ENCODE results near the gene ALX3.
"Not testable (repeated sequence)": the region's sequence is repeated elsewhere in the genome, so short reads cannot be mapped to it uniquely, and the experiment has no call there.

The ALX3 gene

GRCh38 chr1:110089561-110090275 is 19.2 kb upstream of the ALX3 start:
- no peak for DNase-seq (ENCODE audit: low read depth in 2 of 2)

- no peak for DNase-seq (ENCODE audit: low read depth in 2 of 2)
These were observed 18.4 kb upstream of the ALX3 start for GRCh38 chr1:110088739-110089316.

GRCh38 chr1:110087812-110088738 is 17.6 kb upstream of the ALX3 start:
- no peak for DNase-seq (ENCODE audit: low read depth in 2 of 2)

- no peak for DNase-seq (ENCODE audit: low read depth in 2 of 2)
These were observed 16.5 kb upstream of the ALX3 start for GRCh38 chr1:110086961-110087360.

GRCh38 chr1:110085671-110086070 is 15.2 kb upstream of the ALX3 start:
- DNase-seq (ENCODE audit: low read depth in 2 of 2), result no peak

- DNase-seq (ENCODE audit: low read depth in 2 of 2), result no peak
These were observed 14.0 kb upstream of the ALX3 start for GRCh38 chr1:110084227-110085078.

- DNase-seq (ENCODE audit: low read depth in 2 of 2), result no peak
These were observed 13.4 kb upstream of the ALX3 start for GRCh38 chr1:110083866-110084226.

GRCh38 chr1:110083061-110083865 is 12.8 kb upstream of the ALX3 start:
- no peak for DNase-seq (ENCODE audit: low read depth in 2 of 2)

- DNase-seq (ENCODE audit: low read depth in 2 of 2), result no peak
These were observed 12.0 kb upstream of the ALX3 start for GRCh38 chr1:110082477-110082876.

GRCh38 chr1:110081061-110081460 is 10.6 kb upstream of the ALX3 start:
- no peak for DNase-seq (ENCODE audit: low read depth in 2 of 2)

- DNase-seq (ENCODE audit: low read depth in 2 of 2), result not testable (repeated sequence)
These were observed 9.5 kb upstream of the ALX3 start for GRCh38 chr1:110079995-110080394.

- DNase-seq (ENCODE audit: low read depth in 2 of 2), result no peak
These were observed 6.5 kb upstream of the ALX3 start for GRCh38 chr1:110076789-110077500.

- DNase-seq (ENCODE audit: low read depth in 2 of 2), result no peak
These were observed 3.7 kb upstream of the ALX3 start for GRCh38 chr1:110074166-110074565.

GRCh38 chr1:110070282-110070669 is 196 bp downstream of the ALX3 start:
- DNase-seq (ENCODE audit: low read depth in 2 of 2), result no peak

- DNase-seq (ENCODE audit: low read depth in 2 of 2), result no peak
These were observed 829 bp downstream of the ALX3 start for GRCh38 chr1:110069404-110070281.

- DNase-seq (ENCODE audit: low read depth in 2 of 2), result no peak
These were observed 1.6 kb downstream of the ALX3 start for GRCh38 chr1:110068646-110069403.

- no peak for DNase-seq (ENCODE audit: low read depth in 2 of 2)
These were observed 2.4 kb downstream of the ALX3 start for GRCh38 chr1:110067893-110068645.

- no peak for DNase-seq (ENCODE audit: low read depth in 2 of 2)
These were observed 3.0 kb downstream of the ALX3 start for GRCh38 chr1:110067479-110067892.

Data from stimulated activated CD8-positive, alpha-beta memory T cell treated with anti-CD3 and anti-CD28 coated beads, Interleukin-7, amount 100 ng/mL, for 1 hour (primary cell).